GM18519 (cell line): Measurements from ENCODE around the gene IAPP.
"Not testable (repeated sequence)": the region's sequence is repeated elsewhere in the genome, so short reads cannot be mapped to it uniquely, and the experiment has no call there.

ENCODE experiments used
- ATAC-seq: cut with Tn5 transposase; IDR thresholded peaks from one replicate; pipeline ENCODE4 v1.9.1; 2021; ENCODE audit warnings: mild to moderate bottlenecking, moderate library complexity; ENCODE audit not compliant: unreplicated experiment, low FRiP score

The IAPP gene

DNA sequence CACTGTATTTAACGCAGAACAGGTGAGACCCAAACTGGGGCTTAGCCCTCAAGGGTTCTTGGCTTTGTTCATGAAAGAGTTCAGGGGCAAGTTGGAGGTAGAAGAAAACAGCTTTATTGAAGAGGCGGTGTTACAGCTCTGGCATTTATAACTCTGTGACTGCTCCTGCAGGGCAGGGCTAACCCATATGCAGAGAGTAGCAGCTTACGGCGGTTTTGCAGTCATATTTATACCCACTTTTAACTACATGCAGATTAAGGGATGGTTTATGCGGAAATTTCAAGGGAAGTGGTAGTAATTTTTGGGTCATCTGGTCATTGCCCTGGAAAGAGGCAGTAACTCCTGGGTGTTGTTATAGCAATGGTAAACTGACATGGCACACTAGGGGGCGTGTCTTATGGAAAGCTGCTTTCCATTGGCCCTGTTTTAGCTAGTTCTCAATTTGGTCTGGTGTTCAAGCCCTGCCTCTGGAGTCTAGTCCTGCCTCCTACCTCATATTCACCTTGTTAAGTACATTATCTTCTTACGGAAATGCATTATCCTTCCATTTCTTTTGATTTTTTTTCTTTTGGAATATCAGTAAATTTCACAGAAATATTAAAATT, 1.8 kb upstream of the IAPP start:
- ATAC-seq: no peak

- ATAC-seq: no peak
Observed at GRCh38 chr12:21379218-21379617, 6.5 kb downstream of the IAPP start.

DNA sequence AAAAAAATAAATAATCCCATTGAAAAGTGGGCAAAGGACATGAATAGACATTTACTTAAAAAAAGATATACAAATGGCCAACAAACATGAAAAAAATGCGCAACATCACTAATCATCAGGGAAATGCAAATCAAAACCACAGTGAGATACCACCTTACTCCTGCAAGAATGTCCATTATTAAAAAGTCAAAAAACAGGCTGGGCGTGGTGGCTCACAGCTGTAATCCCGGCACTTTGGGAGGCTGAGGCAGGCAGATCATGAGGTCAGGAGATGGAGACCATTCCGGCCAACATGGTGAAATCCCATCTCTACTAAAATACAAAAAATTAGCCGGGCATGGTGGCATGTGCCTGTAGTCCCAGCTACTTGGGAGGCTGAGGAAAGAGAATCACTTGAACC, 8.6 kb downstream of the IAPP start:
- not testable (repeated sequence) for ATAC-seq

DNA sequence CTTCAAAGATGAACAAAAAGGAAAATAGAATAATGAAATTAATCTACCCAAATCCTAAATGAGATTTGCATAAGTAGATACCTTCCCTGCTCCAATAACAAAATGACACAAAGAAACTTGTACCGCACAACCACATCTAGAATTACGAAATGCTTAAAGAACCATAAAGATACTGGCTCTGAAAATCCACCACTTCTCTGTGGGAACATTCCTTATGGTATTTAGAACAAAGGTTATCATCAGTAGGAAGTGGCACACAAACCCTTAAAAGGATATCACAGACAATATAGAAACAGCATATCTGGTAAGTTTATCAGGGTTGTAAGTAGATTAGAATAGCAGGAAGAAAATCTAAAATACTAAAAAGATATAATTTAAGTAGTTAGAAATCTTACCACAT, 11.6 kb downstream of the IAPP start:
- ATAC-seq: no peak

- ATAC-seq: no peak
Observed at GRCh38 chr12:21387174-21387573, 14.5 kb downstream of the IAPP start.

- ATAC-seq: no peak
Observed at GRCh38 chr12:21392384-21392783, 19.7 kb downstream of the IAPP start.

DNA sequence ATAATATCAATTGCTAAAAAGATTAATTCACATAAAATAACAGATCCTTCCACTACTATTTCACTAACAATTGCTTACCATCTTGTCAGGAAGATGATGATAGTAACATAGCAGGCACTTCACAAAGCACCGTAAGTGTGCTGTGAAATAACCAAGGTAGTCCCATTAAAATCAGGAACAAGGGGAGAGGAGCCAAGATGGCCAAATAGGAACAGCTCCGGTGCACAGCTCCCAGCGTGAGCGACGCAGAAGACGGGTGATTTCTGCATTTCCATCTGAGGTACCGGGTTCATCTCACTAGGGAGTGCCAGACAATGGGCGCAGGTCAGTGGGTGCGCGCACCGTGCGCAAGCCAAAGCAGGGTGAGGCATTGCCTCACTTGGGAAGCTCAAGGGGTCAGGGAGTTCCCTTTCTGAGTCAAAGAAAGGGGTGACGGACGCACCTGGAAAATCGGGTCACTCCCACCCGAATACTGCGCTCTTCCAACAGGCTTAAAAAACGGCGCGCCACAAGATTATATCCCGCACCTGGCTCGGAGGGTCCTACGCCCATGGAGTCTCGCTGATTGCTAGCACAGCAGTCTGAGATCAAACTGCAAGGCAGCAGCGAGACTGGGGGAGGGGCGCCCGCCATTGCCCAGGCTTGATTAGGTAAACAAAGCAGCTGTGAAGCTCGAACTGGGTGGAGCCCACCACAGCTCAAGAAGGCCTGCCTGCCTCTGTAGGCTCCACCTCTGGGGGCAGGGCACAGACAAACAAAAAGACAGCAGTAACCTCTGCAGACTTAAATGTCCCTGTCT, 22.3 kb downstream of the IAPP start:
- not testable (repeated sequence) for ATAC-seq

- ATAC-seq: no peak
Observed at GRCh38 chr12:21413369-21414277, 40.9 kb downstream of the IAPP start.

DNA sequence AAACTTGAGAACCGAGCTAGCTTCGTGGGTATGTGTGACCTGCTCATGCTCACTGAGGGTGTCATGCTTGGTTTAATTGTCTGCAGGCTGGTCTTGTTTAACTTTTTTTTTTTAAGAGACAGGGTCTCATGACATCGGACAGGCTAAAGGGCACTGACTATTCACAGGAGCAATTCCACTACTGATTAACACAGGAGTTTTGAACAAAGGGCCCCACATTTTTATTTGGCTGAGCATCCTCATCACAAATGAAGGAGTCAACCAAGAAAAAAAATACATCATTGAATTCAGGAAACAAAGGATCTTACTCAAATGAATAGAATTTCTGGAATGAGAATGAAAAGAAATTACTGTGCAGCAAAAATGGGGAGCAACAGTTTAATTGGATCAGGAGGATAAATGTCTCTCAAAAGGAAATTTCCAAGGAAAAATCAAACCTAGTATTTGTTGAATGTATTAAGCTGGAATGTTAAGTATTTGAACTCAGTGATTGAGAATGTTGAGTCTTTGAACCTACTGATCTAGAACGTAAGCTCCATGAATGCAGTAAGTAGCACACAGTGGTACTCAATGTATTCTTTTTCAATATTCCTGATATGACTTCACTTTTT, 43.9 kb downstream of the IAPP start:
- no peak for ATAC-seq

DNA sequence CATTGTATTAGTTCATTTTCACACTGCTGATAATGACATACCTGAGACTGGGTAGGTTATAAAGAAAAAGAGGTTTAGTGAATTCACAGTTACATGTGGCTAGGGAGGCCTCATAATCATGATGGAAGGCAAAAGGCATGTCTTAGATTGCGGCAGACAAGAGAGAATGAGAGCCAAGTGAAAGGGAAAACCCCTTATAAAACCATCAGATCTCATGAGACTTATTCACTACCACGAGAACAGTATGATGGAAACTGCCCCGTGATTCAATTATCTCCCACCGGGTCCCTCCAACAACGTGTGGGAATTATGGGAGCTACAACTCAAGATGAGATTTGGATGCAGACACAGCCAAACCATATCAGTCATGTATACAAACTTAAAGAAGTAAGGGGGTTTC, 45.7 kb downstream of the IAPP start:
- not testable (repeated sequence) for ATAC-seq

DNA sequence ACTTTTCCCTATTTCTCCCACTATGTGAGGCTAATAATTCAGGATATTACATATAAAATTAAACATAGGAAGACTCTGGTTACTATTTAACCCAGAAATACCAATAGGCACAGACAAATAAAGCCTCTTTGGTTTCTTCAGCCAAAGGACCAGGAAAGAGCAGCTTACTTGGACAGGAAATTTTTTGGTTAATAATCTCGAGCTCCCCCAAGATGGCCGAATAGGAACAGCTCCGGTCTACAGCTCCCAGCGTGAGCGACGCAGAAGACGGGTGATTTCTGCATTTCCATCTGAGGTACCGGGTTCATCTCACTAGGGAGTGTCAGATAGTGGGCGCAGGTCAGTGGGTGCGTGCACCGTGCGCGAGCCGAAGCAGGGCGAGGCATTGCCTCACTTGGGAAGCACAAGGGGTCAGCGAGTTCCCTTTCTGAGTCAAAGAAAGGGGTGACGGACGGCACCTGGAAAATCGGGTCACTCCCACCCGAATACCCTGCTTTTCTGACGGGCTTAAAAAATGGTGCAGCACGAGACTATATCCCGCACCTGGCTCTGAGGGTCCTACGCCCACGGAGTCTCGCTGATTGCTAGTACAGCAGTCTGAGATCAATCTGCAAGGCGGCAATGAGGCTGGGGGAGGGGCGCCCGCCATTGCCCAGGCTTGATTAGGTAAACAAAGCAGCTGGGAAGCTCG, 46.5 kb downstream of the IAPP start:
- not testable (repeated sequence) for ATAC-seq

- ATAC-seq: no peak
Observed at GRCh38 chr12:21428241-21428640, 55.5 kb downstream of the IAPP start.
